ENCODE results near the gene ELL2.
A peak's percentile ranks its signal among the peaks of the same experiment; 100 is the strongest.

Gene ELL2

GRCh38 chr5:95961617-95962474, at the start of gene ELL2:
ELL2 (minus strand) TSS chr5:95961851; CDS start chr5:95961721, 130 bp downstream.
- peak; percentile 94 for DNase-seq (ENCODE audit: low spot score)

DNA sequence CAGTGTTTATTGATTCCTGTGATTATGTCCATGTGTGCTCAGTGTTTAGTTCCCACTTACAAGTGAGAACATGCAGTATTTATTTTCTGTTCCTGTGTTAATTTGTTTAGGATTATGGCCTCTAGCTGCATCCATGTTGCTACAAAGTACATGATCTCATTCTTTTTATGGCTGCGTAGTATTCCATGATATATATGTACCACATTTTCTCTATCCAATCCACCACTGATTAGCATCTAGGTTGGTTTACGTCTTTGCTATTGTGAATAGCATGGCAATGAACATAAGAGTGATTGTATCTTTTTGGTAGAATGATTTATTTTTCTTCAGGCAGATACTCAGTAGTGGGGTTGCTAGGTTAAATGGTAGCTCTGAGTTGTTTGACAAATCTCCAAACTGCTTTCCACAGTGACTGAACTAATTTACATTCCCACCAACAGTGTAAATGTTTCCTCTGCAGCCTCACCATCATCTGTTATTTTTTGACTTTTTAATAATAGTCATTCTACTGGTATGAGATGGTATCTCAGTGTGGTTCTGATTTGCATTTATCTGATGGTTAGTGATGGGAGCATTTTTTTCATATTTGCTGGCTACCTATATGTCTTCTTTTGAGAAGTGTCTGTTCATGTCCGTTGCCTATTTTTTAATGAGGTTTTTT, 47.5 kb upstream of the ELL2 start:
- no peak for DNase-seq (ENCODE audit: low spot score)

GRCh38 chr5:96008487-96008886, 46.8 kb upstream of the ELL2 start:
- no peak for DNase-seq (ENCODE audit: low spot score)

GRCh38 chr5:96007051-96007450, 45.4 kb upstream of the ELL2 start:
- DNase-seq (ENCODE audit: low spot score): no peak

DNA sequence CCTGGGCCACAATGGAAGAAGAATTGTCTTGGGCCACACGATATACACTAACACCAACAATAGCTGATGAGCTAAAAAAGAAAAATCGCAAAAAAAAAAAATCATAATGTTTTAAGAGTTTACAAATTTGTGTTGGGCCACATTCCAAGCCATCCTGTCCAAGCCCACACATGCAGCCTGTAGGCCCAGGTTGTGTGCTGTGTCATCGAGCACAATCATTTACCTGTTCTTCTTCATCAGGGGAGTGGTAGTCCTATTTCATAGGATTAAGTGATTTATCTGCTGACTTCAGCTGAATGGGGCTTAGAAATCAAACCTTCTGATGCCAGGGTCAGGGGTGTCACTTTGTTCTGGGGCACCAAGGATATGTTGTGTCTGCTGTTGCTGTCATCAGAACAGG, 44.6 kb upstream of the ELL2 start:
- no peak for DNase-seq (ENCODE audit: low spot score)

- DNase-seq (ENCODE audit: low spot score): no peak
These were observed 43.1 kb upstream of the ELL2 start for GRCh38 chr5:96004754-96005153.

- DNase-seq (ENCODE audit: low spot score): no peak
These were observed 42.4 kb upstream of the ELL2 start for GRCh38 chr5:96004087-96004486.

- DNase-seq (ENCODE audit: low spot score): no peak
These were observed 39.6 kb upstream of the ELL2 start for GRCh38 chr5:96001262-96001661.

DNA sequence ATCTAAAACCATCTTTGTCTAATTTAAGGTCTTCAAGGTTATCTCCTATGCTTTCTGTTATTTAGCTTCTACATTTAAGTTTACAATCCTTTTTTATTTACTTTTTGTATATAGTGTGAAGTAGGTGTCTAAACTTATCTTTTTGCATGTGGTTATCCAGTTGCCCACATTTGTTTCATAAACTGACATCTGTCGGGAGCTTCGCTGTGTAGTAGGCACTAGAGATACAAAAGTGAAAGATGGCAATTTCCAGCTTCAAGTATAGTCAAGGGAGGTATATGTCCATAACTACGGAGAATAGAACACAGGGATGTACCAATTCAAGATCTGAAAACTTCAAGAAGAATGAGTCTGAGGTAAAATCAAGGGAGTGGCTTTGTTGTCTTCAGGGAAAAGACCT, 38.7 kb upstream of the ELL2 start:
- DNase-seq (ENCODE audit: low spot score): no peak

DNA sequence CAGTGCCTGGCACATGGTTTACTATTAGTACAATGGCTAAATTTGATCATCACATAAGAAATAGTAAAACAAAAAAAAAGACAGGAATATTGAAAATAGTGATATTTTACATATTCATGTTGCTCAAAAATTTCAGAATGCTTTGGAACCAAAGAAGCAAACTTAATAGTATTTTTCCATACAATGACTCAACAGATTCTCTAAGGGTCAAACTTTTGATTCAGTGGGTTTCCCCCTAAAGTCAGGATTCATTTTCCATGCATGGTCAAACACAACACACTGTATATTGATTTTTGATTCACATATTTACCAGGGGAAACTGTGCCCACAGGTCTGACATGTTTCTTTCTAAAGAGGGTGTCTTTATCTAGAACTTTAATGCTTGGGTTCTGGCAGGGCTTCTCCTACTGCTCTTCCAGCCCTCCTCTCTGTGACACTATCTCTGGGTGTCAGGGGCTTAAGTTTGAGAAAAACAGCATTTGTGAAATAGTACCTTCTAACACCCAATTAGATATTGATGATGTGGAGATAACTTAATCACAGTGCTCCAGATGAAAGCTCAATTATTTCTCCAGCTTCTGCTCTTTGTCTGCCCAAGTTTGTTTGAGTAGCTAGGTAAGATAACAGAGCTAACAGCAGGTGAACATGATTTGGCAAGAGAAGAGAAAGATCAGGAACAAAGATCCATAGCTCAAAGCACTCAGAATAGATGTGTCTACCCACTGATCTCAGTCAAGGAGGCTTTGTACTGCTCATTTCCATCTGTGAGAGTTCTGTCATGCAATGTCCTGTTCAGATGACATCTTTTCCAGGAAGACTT, 35.5 kb upstream of the ELL2 start:
- no peak for DNase-seq (ENCODE audit: low spot score)

DNA sequence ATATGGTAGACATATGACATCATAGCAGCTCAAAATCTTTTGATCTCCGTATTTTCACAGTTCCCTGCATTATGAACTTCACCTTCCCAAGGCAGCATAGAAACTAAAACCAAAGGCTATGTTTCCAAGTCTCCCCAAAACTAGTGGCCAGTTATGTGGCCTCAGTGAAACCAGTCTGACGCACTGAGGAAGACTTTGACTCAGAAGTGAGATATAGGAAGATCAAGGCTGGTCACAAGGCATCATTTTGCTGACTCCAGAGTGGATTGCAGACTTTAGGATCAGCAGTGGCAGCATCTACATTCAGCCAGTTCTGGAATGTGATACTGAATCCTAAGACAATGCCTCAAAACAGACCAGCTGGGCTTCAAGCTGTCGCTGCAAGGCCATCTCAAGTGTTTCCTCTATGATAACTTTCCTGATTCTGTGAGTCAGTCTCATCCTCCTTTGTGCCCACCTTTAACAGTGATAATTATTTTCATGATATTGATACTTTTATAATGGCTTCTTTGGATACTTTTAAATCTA, 34.4 kb upstream of the ELL2 start:
- no peak for DNase-seq (ENCODE audit: low spot score)

DNA sequence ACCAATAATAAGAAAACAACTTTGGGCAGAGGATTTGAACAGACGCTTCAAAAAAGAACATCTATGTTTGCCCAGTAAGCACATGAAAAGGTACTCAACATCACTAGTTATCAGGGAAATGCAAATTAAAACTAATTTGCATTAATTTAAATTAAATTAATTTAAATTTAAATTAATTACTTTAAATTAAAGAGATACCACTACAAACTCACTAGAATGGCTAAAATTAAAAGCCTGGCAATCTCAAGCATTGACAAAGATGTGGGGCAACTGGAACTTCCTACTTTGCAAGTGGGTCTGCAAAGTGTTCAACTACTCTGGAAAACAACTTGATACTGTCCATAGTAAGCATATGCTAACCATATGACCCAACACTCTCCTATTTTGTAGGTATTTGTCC, 32.1 kb upstream of the ELL2 start:
- DNase-seq (ENCODE audit: low spot score): no peak

- no peak for DNase-seq (ENCODE audit: low spot score)
These were observed 31.6 kb upstream of the ELL2 start for GRCh38 chr5:95993266-95993665.

DNA sequence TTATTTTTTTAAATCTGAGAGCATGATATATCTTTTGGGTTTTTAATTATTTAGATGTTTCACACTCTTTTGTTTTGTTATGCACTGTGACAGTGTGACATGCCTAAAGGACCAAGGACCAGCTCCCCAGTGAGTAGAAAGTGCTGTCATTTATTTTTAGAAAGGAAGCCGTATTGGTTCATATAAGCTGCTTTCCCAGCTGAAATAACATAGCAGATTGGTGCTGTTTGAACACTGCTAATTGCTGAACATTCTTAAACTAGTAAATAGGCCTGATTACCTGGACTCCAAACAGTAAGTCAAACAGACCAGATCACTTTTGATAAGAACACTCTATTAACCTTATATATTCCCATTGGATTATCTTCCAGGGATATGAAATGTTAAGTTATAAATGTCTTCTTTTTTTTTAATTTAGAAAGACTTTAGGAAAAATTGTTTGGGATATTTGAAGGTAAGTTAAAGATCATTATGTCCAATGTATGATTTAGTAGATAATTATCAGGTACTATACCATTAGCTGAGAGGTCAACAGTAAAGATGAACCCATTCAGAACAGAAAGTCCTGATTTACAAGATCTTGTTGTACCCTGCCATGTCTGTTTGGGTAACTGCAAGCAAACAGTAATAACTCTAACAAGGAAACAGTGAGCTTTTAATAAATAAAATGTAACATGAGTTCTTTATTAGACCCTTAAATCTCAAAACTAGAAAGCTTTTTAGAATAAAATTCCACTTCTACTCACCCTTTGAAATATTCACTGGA, 27.8 kb upstream of the ELL2 start:
- no peak for DNase-seq (ENCODE audit: low spot score)

DNA sequence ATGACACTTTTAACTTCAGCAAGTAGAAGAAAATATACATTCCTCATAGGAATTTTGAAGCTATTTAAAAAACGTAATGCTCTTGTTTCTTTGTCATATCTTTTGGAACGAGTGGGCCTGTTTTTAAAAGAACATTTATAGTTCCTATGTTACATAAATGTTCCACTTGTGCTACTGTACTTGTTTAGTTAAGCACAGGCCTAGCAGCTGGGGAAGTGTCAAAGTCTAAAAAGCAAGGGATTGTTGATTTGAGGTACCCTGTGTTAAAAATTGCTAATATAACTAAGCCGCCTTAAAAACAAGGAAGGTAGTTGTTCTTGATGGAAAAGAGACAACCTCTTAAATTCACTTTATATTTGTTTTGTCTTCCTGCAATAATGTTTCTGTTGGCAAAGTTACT, 27.2 kb upstream of the ELL2 start:
- no peak for DNase-seq (ENCODE audit: low spot score)

DNA sequence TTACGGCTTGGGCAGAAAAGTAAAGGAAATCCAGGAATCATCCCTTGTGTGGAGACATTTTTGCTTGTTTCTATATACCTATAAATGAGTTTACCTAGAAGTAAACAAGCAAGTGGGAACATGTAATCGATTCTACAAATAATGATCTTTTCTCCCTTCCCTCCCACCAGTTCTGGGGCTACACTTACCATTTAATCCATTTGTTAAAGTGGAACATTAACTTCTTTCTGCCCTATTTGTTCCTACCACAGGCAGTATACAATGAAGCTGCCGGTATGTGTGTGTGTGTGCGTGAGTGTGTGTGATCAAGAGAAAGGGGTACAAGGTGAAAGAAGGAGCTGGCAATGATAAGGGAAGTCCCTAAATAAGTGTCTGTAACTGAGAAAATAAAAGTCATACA, 26.4 kb upstream of the ELL2 start:
- no peak for DNase-seq (ENCODE audit: low spot score)

- DNase-seq (ENCODE audit: low spot score): no peak
These were observed 25.4 kb upstream of the ELL2 start for GRCh38 chr5:95986937-95987520.

- DNase-seq (ENCODE audit: low spot score): no peak
These were observed 24.4 kb upstream of the ELL2 start for GRCh38 chr5:95986001-95986400.

GRCh38 chr5:95985249-95985648, 23.6 kb upstream of the ELL2 start:
- DNase-seq (ENCODE audit: low spot score): no peak

DNA sequence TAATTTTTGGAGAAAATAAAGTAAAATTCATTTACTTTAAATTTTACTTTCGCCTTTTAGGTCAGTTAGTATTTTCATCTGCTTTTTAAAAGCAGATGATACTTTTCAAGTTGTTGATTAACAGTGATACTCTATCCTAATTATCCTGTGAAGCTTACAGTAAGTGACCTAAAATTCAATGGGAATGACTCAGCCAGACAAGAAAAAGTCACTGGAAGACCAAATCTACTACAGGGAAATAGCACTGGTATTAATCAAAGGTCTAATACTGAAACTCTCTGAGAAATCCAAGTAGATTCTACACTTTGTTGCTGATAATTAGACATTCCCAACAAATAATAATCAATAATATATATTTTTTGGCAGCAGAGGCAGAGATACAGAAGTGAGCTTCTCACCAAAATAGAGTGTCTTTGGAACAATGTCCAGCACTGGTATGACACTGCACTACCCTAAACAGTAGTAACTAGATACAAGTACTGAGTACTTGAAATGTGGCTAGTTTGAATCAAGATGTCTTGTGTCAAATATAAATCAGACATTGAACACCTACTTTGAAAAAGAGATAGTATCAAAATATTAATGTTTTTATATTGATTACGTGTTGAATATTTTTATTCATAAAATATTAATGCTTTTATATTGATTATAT, 22.8 kb upstream of the ELL2 start:
- DNase-seq (ENCODE audit: low spot score): no peak

DNA sequence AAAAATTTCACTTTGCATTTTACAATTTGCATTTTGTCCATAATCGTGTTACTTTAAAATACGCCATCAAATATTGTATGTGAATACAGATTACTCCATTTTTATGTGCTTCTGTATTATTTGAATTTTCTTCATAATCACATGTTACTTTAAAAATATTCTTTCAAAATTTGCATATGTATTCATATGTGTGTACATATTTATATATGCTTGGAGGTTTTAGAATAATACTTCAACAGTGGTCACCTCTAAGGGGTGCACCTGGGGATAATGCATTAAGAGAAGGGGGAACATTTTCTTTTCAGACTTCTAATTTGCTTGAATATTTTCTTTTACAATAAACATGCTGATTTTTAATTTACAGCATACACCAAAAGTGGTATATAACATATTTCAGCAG, 21.9 kb upstream of the ELL2 start:
- DNase-seq (ENCODE audit: low spot score): no peak

All from ecto neural progenitor cell (in vitro differentiated cells).